Measurements from ENCODE around the gene B3GLCT.
A peak's percentile ranks its signal among the peaks of the same experiment; 100 is the strongest.

B3GLCT gene

GRCh38 chr13:31224963-31225559 is 25.3 kb downstream of the B3GLCT start:
- no peak for DNase-seq

GRCh38 chr13:31225998-31226675 is 26.4 kb downstream of the B3GLCT start:
- DNase-seq: no peak

- DNase-seq: no peak
These were observed 27.3 kb downstream of the B3GLCT start for GRCh38 chr13:31227063-31227462.

GRCh38 chr13:31227870-31228269 is 28.1 kb downstream of the B3GLCT start:
- no peak for DNase-seq

GRCh38 chr13:31234729-31235128 is 35.0 kb downstream of the B3GLCT start:
- DNase-seq: peak; percentile 14

GRCh38 chr13:31236211-31236786 is 36.5 kb downstream of the B3GLCT start:
- DNase-seq: peak; percentile 58

- DNase-seq: no peak
These were observed 41.1 kb downstream of the B3GLCT start for GRCh38 chr13:31240921-31241320.

GRCh38 chr13:31242367-31242766 is 42.6 kb downstream of the B3GLCT start:
- DNase-seq: no peak

- no peak for DNase-seq
These were observed 43.1 kb downstream of the B3GLCT start for GRCh38 chr13:31242916-31243315.

- no peak for DNase-seq
These were observed 46.0 kb downstream of the B3GLCT start for GRCh38 chr13:31245598-31246373.

- no peak for DNase-seq
These were observed 47.1 kb downstream of the B3GLCT start for GRCh38 chr13:31246918-31247317.

- DNase-seq: no peak
These were observed 48.6 kb downstream of the B3GLCT start for GRCh38 chr13:31248361-31248760.

- no peak for DNase-seq
These were observed 49.3 kb downstream of the B3GLCT start for GRCh38 chr13:31248965-31249539.

- DNase-seq: peak; percentile 41
These were observed 50.7 kb downstream of the B3GLCT start for GRCh38 chr13:31250435-31250834.

GRCh38 chr13:31261241-31261640 is 61.5 kb downstream of the B3GLCT start:
- no peak for DNase-seq

GRCh38 chr13:31263346-31263745 is 63.6 kb downstream of the B3GLCT start:
- no peak for DNase-seq

- no peak for DNase-seq
These were observed 64.4 kb downstream of the B3GLCT start for GRCh38 chr13:31264151-31264550.

GRCh38 chr13:31267126-31267784 is 67.5 kb downstream of the B3GLCT start:
- no peak for DNase-seq

GRCh38 chr13:31274390-31274789 is 74.6 kb downstream of the B3GLCT start:
- DNase-seq: no peak

GRCh38 chr13:31276421-31276820 is 76.6 kb downstream of the B3GLCT start:
- DNase-seq: no peak

GRCh38 chr13:31278869-31279268 is 79.1 kb downstream of the B3GLCT start:
- DNase-seq: no peak

- DNase-seq: no peak
These were observed 83.1 kb downstream of the B3GLCT start for GRCh38 chr13:31282741-31283455.

Data from hematopoietic multipotent progenitor cell treated with erythropoietin and hydrocortisone succinate and interleukin-3 and kit ligand, for 8 days (in vitro differentiated cells).